ENCODE measurements around the gene ADAMTS3.

The ADAMTS3 gene

GRCh38 chr4:72360075-72360474 lies 208.9 kb downstream of the ADAMTS3 start:
- H3K4me3 ChIP-seq (ENCODE audit: low read depth, low read length): no peak overlapping the region
- no peak for TF ChIP-seq CTCF (IDR thresholded peaks at IDR 0.05; ENCODE audit: borderline replicate concordance, insufficient read depth, low read depth, low read length)

DNA sequence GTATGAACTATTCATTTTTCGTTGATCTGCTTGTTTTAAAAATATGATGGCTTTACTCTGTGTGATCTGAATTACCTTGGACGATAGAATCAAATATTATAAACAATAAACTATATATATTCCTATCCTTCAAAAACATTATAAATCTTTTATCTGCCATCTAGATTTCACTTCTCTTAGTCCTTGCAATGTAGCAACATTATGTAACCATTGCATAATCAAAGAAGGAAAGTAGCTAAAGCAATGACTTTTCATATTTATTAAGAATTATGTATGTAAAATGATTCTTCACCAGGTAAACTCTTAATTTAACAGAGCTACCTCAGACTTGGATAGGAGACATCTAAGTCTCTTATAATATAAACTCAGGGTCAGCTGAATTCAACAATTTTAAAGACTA lies 210.5 kb downstream of the ADAMTS3 start:
- TF ChIP-seq CTCF (IDR thresholded peaks at IDR 0.05; ENCODE audit: borderline replicate concordance, insufficient read depth, low read depth, low read length): no peak

GRCh38 chr4:72357908-72358307 lies 211.1 kb downstream of the ADAMTS3 start:
- no peak overlapping the region for H3K4me3 ChIP-seq (ENCODE audit: low read depth, low read length)
- TF ChIP-seq CTCF (IDR thresholded peaks at IDR 0.05; ENCODE audit: borderline replicate concordance, insufficient read depth, low read depth, low read length): no peak

More for the DNA sequence above, 210.5 kb downstream of the ADAMTS3 start:
- H3K4me3 ChIP-seq (ENCODE audit: low read depth, low read length): no peak overlapping the region

GRCh38 chr4:72352711-72353110 lies 216.3 kb downstream of the ADAMTS3 start:
- no peak for TF ChIP-seq CTCF (IDR thresholded peaks at IDR 0.05; ENCODE audit: borderline replicate concordance, insufficient read depth, low read depth, low read length)
- H3K4me3 ChIP-seq (ENCODE audit: low read depth, low read length): no peak overlapping the region

DNA sequence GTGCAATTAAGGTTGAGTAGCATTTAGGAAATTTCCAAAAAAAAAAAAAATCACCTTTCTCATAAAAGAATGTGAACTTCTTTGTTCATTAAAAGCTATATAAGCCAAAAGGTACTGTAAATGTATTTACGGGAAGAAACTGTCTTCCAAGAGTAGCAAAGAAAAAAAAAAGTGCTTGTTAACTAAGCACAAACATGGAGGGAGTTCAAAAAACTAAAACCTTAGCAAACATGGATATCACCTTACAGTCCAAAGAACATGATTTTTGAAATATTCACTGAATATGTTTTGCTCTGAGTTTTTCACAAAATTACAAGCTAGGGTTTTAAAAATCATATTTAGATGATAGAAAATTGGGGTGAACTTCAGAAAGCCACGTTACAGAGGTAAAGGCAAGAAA lies 217.5 kb downstream of the ADAMTS3 start:
- H3K4me3 ChIP-seq (ENCODE audit: low read depth, low read length): no peak overlapping the region
- no peak for TF ChIP-seq CTCF (IDR thresholded peaks at IDR 0.05; ENCODE audit: borderline replicate concordance, insufficient read depth, low read depth, low read length)

GRCh38 chr4:72348701-72349100 lies 220.3 kb downstream of the ADAMTS3 start:
- TF ChIP-seq CTCF (IDR thresholded peaks at IDR 0.05; ENCODE audit: borderline replicate concordance, insufficient read depth, low read depth, low read length): no peak
- H3K4me3 ChIP-seq (ENCODE audit: low read depth, low read length): no peak overlapping the region

DNA sequence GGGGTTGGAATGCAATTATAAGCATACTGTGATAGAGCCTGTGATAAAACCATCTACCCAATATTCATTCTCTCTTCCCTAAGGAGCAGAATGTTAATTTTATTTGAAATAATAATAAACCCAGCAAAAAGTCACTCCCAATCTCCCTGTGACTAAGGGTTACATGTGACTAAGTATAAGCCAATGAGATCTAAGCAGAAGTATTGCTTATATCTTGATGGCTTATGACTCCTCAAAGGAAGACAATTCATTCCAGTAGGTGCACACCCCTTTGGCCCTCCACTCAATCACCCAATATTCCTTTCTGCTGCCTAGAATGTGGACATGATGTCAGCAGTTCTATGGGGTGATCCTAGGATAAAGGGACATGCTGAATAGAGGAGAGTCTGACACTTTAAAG lies 224.6 kb downstream of the ADAMTS3 start:
- TF ChIP-seq CTCF (IDR thresholded peaks at IDR 0.05; ENCODE audit: borderline replicate concordance, insufficient read depth, low read depth, low read length): no peak
- H3K4me3 ChIP-seq (ENCODE audit: low read depth, low read length): no peak overlapping the region
